Measurements from ENCODE around the gene AGAP1.

AGAP1 gene

DNA sequence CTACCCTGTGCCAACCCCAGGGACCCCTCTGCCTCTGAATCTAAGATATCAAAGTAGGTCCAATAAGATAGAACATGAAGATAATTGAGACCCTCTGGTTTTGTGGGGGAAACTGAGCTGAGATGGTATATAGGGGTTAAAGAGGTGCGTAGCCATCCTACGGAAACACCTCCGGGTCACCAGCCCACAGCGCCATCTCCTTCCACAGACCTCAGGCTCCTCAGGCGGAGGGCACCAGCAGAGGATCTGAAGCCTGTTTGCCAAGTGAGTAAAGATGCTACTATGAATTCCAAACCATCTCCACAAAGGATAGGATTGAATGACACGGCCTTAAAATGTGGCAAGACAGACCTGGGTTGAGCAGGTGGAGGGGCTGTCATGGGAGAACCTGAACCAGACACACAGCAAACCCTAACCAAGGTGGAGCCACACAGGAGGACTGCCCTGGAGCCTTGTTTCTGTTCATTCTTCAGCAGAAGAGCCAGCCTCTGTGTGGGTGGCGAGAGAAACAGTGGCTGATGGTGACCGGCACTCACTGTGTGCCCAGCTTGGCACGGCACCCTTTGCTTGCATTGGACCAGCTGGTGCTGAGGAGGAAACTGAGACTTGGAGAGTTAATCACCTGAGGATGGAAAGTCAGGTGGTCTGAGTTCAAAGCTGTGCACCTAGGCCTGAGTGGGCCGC lies 664.1 kb downstream of the AGAP1 start:
- no peak for DNase-seq

DNA sequence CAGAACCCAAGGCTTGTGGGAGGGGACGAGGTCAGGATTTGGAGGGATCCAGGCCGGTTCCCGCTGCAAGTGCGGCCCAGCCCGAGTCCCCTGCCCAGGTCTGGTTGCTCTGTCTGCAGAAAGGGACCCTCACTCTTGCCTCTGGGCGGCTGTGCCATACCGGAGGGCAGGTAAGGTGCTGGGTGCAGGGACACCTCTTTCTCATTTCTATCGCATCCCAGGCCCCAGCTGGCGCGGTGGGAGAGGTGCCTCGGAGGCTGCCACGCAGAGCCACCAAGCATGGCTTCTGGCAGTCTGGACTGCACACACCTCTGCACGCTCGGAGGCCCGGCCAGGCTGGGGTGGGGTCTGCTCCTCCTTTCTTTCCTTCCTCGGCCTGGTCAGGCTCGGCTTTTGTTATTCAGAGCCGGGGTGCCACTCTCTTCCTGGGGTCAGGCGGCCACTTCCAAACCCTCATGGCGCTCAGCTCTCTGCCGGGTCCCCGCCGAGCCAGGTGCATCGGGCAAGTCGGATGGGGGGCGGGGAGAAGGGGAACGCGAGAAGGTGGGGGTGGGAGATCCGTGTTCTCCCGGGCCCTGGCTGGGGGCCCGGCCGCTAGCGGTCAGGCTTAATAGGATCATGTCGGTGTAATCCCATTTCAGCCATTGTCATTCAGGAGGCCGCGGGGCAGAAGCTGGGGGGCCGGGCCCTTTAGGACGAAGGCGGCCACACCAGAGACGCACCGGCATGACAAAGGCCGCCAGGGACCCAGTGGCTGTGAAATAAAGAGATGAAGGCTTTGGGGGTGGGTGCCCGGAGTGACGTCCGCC lies 665.3 kb downstream of the AGAP1 start:
- no peak for DNase-seq

DNA sequence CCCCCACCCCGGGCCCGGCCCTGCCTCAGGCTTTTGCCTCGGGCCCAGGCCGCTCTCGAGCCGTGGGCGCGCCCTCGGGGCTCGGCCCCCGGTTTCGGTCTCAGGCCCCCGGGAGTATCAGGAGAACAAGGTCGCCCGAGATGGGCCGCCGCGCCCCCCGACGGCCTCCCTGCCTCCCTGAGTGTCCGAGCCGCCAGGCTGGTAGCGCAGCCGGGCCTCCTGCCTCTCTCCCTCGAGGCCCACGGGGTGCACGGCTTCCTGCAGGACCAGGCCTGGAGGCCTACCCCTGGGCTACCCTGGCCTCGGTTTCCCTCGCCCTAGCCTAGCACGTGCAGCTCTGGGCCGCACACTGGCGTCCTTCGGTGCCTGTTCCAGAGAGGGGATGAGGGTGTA lies 665.9 kb downstream of the AGAP1 start:
- no peak for DNase-seq

DNA sequence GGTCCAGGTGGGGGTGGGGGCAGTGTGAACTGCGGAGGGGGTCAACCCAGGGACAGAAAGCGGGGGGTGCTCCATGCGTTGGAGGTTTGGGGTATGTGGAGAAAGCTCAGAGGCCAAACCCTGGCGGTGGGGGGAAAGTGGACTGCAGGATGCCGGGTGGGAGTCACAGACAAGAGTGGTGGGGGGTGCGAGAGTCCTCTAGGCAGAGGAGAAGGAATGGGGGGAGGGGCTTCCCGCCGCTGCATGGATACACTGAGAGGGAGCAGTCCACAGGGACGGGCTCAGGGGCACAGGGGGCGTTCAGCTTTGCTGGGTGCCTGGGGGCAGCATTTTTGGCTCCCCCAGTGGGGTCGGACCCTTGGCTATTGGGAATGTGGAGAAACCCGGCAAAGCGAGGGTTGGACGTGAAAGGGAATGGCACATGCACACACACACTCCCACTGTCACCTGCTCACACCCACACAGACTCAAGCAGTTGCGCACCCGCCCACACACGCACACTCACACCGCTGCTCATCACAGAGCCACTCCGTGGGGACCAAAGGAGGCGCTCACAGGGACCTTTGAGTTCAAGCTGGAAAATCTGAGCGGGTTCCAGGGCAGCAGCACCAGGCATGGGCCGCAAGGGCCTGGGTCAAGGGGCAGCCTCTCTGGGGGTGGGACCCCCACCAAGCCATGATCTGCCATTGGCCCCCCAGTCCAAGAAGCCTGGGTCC lies 666.7 kb downstream of the AGAP1 start:
- DNase-seq: no peak

DNA sequence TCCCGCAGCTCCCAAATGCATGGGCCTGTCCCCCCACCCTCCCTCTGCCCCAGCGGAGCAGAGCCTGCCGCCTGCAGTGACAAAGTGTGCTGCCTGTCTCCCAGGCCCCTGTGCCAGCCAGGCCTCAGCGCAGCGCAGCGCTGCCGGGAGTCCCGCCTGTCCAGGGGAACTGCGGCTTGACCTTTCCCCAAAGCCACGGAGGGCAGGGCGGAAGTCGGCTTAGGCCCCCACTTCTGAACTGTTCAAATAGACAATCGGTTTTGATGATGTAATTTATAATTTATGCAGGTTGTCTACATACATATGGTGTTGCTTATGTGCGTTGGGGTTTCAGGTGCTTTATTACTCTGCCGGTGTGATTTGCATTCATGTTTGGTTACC lies 667.2 kb downstream of the AGAP1 start:
- no peak for DNase-seq

- no peak for DNase-seq
Observed at GRCh38 chr2:236161531-236161930, 667.7 kb downstream of the AGAP1 start.

DNA sequence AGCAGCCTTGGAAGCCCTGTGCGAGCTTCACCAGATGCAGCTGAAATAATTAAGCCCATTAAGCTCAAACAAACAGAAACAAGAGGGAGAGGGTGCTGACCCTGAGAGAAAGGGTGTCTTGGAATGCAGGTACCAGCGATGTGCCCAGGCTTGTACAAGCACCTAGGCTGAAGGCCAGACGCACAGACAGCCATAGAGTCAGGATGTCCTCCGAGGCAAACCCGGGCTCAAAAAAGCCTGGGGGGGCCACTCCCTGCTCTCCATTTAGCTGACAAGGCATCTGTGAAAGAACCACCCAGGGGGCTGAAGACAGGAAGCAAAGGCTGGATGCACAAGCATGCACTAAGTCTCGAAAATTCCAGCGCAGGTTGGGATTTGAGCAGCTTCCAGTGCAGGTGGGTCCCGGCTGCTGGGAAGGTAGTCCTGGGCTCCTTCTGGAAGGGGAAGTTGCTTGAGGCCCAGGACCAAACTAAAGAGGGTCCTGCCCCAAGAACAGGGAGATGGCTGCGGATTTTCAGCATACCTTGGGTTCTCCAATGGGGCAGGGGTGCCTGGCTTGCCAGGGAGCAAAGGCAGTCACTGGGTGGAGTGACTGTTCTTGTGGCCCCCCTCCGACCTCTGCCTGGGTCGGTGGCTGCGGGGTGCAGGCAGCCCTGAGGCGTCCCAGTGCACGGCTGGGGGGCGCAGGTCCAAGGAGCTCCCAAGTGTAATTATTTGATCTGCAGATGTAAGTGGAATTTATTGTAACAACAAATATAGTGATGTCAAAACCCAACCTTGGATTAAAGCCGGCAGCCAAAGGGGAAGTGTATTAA lies 668.4 kb downstream of the AGAP1 start:
- no peak for DNase-seq

DNA sequence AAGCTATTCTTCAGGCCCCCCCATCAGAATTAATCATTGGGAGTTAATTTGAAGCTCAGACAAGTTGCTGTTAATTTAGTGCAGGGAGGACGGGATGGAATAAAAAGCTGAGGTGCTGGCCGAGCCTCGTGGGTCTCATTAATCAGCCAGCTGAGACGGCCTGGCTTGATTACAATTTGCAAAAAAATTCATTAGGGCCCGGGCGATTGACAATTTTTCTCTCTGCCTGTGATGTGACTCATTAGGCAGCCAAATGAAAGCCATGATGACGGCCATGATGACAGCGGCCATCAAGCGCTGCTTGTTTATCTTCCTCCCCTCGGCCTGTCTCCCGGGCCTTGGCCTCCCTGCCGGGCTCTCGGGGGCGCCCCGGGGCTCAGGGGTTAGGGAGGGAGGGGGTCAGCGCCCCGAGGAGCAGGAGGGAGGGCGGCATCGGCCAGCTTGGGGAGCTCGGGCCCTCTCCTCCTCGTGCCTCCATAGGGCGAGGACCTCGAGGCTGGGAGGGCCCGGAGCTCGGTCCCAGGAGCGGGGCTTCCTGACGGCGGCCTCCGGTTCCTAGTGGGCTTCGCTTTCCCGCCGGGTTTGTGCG lies 669.1 kb downstream of the AGAP1 start:
- no peak for DNase-seq

GRCh38 chr2:236163471-236164200 lies 669.8 kb downstream of the AGAP1 start:
- no peak for DNase-seq

DNA sequence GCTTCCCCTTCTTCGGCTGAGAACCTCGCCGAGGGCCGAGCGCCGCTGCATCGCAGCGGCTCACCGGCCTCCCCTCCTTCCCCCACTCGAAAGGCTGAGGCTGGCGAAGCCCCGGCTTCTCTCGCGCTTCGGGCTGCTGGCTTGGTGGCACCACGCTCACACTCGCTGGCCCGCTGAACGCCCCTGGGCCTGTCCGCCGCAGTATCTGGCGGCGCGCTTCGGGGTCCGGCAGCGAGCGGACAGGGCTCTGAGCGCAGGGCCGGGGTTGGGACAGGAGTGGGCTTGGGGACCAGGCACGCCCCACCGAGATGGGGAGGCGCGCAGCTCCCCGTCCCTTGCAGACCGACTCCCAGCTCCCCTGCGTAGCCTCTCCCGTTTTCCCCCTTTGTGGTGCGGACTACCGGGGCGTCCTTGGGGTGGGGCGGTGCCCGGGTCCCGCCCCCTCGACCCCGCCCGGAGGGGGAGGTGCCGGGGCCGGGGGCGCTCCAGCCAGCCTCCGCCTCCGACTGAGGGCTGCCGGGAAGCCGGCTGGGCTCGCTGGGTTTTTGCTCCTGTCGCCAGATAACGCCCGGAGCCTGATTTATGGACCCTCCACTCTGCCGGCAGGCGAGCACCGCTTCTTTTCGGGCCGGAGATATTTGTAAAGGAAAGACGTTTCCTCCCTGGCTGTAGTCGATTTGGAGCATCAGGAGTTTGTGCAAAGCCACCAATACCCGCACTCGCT lies 670.5 kb downstream of the AGAP1 start:
- DNase-seq: no peak

- no peak for DNase-seq
Observed at GRCh38 chr2:236164925-236165841, 671.3 kb downstream of the AGAP1 start.

DNA sequence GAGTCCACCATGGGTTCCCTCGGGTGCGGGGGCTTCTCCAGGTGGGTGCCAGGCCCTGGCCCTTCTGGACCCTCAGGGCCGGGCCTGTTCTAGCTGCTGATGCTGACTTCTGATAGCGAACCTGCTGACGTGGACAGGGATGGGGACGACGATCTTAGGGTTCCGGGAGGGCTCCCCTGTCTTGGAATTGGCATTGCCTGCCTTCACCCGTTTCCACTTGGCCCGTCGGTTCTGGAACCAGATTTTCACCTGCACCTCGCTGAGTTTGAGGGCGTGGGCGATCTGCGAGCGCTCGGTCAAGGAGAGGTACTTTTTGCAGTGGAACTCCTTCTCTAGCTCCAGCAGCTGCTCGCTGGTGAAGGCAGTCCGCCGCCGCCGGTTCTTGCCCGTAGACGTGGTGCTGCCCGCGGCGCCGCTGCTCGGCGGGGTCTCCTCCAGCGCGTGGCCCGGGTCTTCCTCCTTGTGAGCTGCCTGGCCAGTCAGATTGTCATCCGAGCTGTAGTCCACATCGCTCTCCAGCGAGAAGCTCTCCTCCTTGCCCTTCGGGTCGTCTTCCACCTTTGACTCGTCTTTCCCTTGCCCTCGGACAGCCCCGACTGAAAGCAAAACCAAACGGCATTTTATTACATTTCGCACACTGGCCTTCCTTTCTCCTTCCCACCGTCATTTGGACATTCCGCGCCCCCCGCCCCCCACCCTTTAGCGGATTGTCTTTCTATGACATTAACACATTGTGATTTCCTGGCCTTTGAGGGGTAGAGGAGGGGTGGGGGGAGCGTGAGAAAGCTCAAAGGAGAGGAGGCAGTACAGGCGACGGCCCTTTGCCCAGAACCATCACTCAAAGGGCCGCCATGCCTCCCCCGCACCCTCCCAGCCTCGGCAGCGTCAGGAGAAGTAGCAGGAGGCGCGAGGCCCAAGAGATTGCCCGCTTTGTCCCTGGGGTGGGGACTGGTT lies 672.3 kb downstream of the AGAP1 start:
- no peak for DNase-seq

- no peak for DNase-seq
Observed at GRCh38 chr2:236166796-236167296, 673.0 kb downstream of the AGAP1 start.

DNA sequence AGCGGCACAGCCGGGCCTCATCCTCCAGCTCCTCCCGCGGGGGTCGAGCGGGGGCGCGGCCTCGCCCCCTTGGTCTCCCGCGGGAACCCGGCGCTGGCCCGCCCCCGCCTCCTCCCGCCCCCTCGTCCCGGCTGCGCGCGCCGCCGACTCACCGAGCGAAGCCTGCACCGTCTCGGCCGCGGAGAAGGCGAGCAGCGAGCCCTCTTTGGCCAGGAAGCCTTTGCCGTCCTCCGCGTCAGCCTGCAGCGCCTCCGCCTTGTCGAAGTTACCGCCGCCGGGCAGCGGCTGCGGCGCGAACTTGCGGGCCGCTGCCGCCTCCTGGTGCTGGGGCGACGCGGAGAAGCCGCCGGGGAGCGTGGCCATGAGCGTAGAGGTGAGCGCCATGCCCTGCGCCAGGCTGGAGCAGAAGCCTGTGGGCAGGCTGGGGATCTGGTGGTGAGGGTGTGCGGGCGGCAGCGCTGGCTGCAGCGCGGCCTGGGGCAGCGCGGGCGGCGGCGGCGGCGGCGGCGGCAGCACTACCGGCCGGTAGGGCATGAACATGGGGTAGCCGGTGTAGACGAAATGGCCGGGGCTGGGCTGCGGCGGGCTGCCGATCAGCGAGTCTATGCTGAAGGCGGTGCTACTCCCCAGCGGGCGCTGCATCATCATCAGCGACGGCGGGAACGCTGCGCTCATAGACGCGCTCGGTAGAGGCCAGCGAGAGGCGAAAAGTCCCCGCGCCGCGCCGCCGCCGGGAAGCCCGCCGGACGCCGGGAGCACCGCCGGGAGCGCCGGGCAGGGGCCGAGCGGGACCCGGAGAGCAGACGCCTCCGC lies 673.7 kb downstream of the AGAP1 start:
- DNase-seq: no peak

DNA sequence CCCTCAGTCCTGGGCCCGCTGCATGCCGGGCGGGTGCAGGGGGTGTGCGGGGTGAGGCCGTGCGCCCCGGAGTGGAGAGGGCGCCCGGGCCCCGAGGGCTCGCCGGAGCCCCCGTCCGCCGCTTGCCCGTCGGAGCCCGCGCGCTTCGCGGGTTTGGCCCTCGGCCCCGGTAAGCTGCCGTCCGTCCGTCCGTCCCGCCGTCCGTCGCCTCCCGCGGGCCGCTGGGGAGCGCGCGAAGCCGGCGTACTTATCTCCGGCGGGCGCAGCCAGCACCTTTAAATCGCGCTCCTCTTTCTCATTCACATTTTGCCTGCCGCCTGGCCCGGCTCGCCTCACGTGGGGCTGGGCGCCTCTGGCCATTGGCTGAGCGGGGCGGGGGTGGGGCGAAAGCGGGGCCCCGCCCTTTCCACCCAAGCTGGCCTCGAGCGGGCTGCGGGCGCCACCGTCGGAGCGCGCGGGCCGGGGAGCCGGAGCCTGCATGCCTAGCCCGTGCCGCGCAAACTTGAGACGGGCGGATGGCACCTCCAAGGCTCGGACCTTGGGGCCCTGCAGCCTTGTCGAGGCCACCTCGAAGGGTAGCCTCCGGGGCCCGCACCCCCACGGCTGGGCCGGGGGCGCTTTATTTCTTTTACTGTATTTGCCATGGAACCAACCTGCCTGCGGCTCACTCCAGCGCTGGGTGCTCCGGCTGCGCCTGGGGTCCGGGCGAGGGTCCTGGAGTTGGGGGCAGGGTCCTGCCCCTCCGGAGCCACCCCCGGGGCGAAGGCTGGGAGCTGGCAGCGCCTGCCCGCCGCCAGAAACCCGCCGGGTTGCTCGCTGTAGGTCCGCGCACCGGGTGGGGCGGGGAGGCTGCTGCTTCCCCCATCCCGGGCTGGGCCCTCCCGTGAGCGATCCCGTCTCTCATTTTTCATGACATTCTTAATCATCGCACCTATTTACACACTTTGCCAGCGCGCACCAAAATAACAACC lies 674.6 kb downstream of the AGAP1 start, which contains the start of gene GBX2:
Gene GBX2 (minus strand): TSS at position 277 of the 971 bp plus-strand sequence. CDS start 415 bp downstream, outside the sequence.
- no peak for DNase-seq

DNA sequence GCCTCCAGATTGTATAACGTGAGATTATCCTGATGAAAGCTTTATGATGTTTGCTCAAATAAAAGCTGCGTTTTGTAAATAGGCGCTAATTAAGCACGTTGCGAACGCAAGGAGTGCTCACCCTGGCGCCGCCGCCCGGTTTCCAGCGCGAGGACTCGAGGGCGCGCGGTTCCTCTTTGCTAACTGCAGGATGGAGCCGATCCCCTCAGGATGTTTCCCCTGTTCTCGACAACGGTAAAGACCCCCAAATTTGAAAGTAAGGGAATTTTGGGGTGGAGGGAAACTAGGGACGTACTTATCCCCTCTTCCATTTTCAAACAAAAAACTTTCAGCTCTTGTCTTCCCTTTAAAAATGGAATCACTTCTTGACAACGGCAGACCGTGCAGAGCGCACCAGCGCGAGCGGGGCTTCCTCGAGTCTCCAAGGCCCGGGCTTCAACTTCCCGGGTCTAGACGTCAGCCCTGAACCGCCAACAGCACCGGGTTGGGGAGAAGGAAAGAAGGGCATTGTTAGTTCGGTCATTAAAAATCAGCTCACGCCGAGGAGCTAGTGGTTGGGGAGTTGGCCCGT lies 675.4 kb downstream of the AGAP1 start:
- no peak for DNase-seq

Data from OCI-M1 (cell line).